Peyer's patch (tissue), 4 donors: ENCODE results near the gene FAM229B. TPM values are rescaled to one million over a fixed set of nuclear protein-coding genes. Genes with fewer than 3 reads are reported as not detected.

Experiments
- DNase-seq, 3 donors: peaks; one replicate each; pipeline ENCODE4 v3.0.0-alpha.2; 2017 to 2019
- H3K27ac ChIP-seq, 4 donors: fragments of 200-600 bp; sonication (generic); one replicate each; pipeline ENCODE4 v1.5.1; 2016 to 2019
- H3K27me3 ChIP-seq, 2 donors: fragments of 200-600 bp; sonication (generic); one replicate each; pipeline ENCODE4 v1.5.1; 2019
- H3K36me3 ChIP-seq, 3 donors: fragments of 200-600 bp; sonication (generic); one replicate each; pipeline ENCODE4 v1.5.1; 2016 to 2019
- H3K4me1 ChIP-seq, 4 donors: fragments of 200-600 bp; sonication (generic); one replicate each; pipeline ENCODE4 v1.5.1; 2016 to 2019
- H3K4me3 ChIP-seq, 4 donors: fragments of 200-600 bp; sonication (generic); 1 replicate in 3 of 4; 2 replicates in 1 of 4; pipeline ENCODE4 v1.5.1; 2016 to 2019; ENCODE audit warnings: mild to moderate bottlenecking in 1 of 4
- H3K9me3 ChIP-seq, 4 donors: fragments of 200-600 bp; sonication (generic); one replicate each; pipeline ENCODE4 v1.5.1; 2016 to 2019; ENCODE audit warnings: mild to moderate bottlenecking in 1 of 4
- CTCF ChIP-seq, 6 experiments: fragments of 450-650 bp in 4 of 6; fragments of 200-600 bp in 2 of 6; sonication (generic) in 1 of 6; IDR thresholded peaks; one replicate each; pipeline ENCODE4 v1.5.1; 2017 to 2019; ENCODE audit warnings: antibody characterized with exemption in 6 of 6, mild to moderate bottlenecking in 3 of 6, moderate library complexity in 1 of 6
- POLR2A ChIP-seq, 2 donors: fragments of 450-650 bp; IDR thresholded peaks; one replicate each; pipeline ENCODE4 v1.5.1; 2017; ENCODE audit warnings: antibody characterized with exemption in 2 of 2, mild to moderate bottlenecking in 2 of 2, moderate library complexity in 2 of 2
- total RNA-seq, 4 donors: library from RNA; depleted of rRNA; stranded (reverse); fragments of >200 nt; gene quantifications; one replicate each; pipeline ENCODE4 v1.1.0, GENCODE V29; 2016

Gene FAM229B
- total RNA-seq, 4 donors from 2014 or later = 1.2 to 13.2 (median 2.9) TPM; not detected in 1

DNA sequence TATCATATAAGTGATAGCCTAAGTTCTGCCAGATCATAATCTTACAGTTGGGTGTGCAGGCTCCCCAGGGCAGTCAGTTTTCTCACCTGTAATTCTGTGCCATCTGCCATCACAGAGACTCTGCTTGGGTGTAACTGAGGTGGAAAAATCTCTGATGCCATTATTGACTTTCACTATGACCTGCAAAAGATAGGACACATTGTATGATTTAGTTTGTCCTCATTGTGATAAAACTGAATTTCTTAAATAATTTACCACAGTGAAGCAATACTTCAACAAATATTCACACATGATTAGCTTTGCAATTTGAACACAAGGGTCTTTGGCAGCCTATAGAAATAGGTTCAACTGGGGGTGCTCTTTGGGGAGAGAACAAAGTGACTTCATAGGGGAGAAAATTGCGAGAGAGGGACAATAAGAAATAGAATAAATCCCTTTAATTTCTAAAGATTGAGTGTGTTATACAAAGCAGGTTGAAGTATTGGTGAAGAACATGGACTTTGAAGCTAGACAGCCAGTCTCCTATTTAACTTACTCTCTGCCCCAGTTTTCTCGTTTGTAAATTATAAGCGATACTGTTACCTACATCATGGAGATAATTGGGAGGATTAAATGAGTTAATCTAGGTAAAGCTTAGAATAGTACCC, 27.3 kb downstream of the FAM229B start:
- H3K36me3 ChIP-seq = peaks cover 0 to 20% (median 0%) of the 10 kb centered on the region in 3 donors
- DNase-seq = no peak
- no peaks in the 10 kb centered on the region for H3K27me3 ChIP-seq
- no peak overlapping the region for H3K4me3 ChIP-seq
- H3K9me3 ChIP-seq = no peaks in the 10 kb centered on the region
- H3K4me1 ChIP-seq = no peaks in the 10 kb centered on the region
- TF ChIP-seq CTCF (IDR thresholded peaks at IDR 0.05) = no peak
- TF ChIP-seq POLR2A (IDR thresholded peaks at IDR 0.05) = no peak
- H3K27ac ChIP-seq = no peak overlapping the region

DNA sequence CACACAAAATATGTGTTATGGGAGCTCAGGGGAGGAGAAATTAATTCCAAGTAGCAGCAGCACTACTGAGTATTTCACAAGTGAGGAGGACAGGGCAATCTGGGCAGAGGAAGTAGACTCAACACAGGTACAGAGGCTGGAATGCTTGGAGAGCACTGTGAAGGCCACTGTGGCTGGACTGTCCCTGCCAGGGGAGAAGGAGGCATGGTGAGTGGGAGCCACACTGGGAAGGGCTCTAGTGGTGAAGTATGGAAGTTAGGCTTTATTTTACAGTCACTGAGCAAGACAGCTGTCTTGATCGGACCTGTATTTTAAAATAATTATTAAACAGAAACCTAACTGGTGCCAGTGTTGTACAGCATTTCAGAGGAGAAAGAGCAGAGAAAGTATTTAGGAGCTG, 28.8 kb downstream of the FAM229B start:
- TF ChIP-seq CTCF (IDR thresholded peaks at IDR 0.05) (no peak), POLR2A (IDR thresholded peaks at IDR 0.05) (no peak)

GRCh38 chr6:112117554-112117953, 30.2 kb downstream of the FAM229B start:
- Histone ChIP-seq H3K36me3 (peaks cover 0 to 27% (median 0%) of the 10 kb centered on the region in 3 donors), H3K27me3 (no peaks in the 10 kb centered on the region), H3K27ac (no peak overlapping the region), H3K9me3 (no peaks in the 10 kb centered on the region), H3K4me3 (no peak overlapping the region), H3K4me1 (no peaks in the 10 kb centered on the region)
- TF ChIP-seq POLR2A (IDR thresholded peaks at IDR 0.05) = no peak
- no peak for TF ChIP-seq CTCF (IDR thresholded peaks at IDR 0.05)
- no peak for DNase-seq

More for the DNA sequence above, 28.8 kb downstream of the FAM229B start:
- H3K27me3 ChIP-seq = no peaks in the 10 kb centered on the region
- no peaks in the 10 kb centered on the region for H3K9me3 ChIP-seq
- H3K4me3 ChIP-seq = no peak overlapping the region
- DNase-seq = no peak
- H3K36me3 ChIP-seq = peaks cover 0 to 27% (median 0%) of the 10 kb centered on the region in 3 donors
- no peaks in the 10 kb centered on the region for H3K4me1 ChIP-seq
- no peak overlapping the region for H3K27ac ChIP-seq

- Histone ChIP-seq H3K4me3 (no peak overlapping the region), H3K27ac (no peak overlapping the region), H3K36me3 (peaks cover 0 to 27% (median 0%) of the 10 kb centered on the region in 3 donors)
Measured at GRCh38 chr6:112118034-112118433, 30.6 kb downstream of the FAM229B start.

DNA sequence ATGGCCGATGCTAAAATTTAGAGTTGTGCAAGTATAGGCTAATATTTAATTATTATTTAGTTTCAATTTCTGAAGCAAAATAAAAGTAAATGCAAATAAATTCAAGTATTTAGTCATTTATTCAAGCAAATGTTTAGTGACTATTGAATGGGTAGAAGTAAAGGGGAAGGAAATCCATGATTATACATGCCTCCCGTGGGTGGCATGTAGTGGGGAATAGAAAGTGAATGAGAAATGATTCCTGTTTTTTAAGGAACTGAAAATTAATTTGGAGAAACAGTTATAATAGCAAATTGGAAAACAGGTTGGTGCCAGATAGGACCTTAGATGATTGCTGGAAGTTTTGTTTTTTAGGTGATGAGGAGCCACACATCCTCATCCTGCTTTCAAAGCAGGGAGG, 35.4 kb downstream of the FAM229B start:
- Histone ChIP-seq H3K4me1 (no peaks in the 10 kb centered on the region), H3K27ac (no peak overlapping the region), H3K27me3 (no peaks in the 10 kb centered on the region), H3K36me3 (peaks cover 0 to 33% (median 0%) of the 10 kb centered on the region in 3 donors), H3K4me3 (no peak overlapping the region), H3K9me3 (no peaks in the 10 kb centered on the region)
- no peak for TF ChIP-seq POLR2A (IDR thresholded peaks at IDR 0.05)
- TF ChIP-seq CTCF (IDR thresholded peaks at IDR 0.05) = no peak
- DNase-seq = no peak

More at GRCh38 chr6:112118034-112118433, 30.6 kb downstream of the FAM229B start:
- Histone ChIP-seq H3K27me3 (no peaks in the 10 kb centered on the region), H3K9me3 (no peaks in the 10 kb centered on the region), H3K4me1 (no peaks in the 10 kb centered on the region)
- no peak for DNase-seq
- no peak for TF ChIP-seq POLR2A (IDR thresholded peaks at IDR 0.05)
- TF ChIP-seq CTCF (IDR thresholded peaks at IDR 0.05) = no peak
